Activated CD8-positive, alpha-beta memory T cell treated with anti-CD3 and anti-CD28 coated beads, Interleukin-2, amount 10 ng/mL, durations not matched to agents 7 days and 5 days (primary cell): ENCODE measurements around the gene MBLAC2. TPM values are rescaled to one million over a fixed set of nuclear protein-coding genes. Genes with fewer than 3 reads are reported as not detected.
A peak's percentile ranks its signal among the peaks of the same experiment; 100 is the strongest.

Experiments used
- ATAC-seq: fragments of 150-1000 bp; cut with Tn5 transposase; one replicate; pipeline ENCODE4 v1.10.0; 2021; ENCODE audit warnings: moderate library complexity
- CTCF ChIA-PET: fragments of 350-600 bp; sonication (Branson Sonifier 250); formaldehyde crosslinking; loops from one replicate; lab custom pipeline; 2021; ENCODE audit warnings: antibody characterized with exemption; lab: Charles Lee
- DNase-seq: peaks from one replicate; pipeline ENCODE4 v3.0.0-alpha.2; 2020
- H3K27ac Mint-ChIP-seq: one replicate; pipeline ENCODE4 v1.8.0; 2021; ENCODE audit warnings: mild to moderate bottlenecking, mixed read lengths
- H3K27me3 Mint-ChIP-seq: one replicate; pipeline ENCODE4 v1.8.0; 2021; ENCODE audit warnings: mixed read lengths
- H3K36me3 Mint-ChIP-seq: one replicate; pipeline ENCODE4 v1.8.0; 2021; ENCODE audit warnings: mild to moderate bottlenecking, mixed read lengths
- H3K4me1 Mint-ChIP-seq: one replicate; pipeline ENCODE4 v1.8.0; 2021; ENCODE audit warnings: mixed read lengths
- H3K4me3 Mint-ChIP-seq: one replicate; pipeline ENCODE4 v1.8.0; 2021; ENCODE audit warnings: mild to moderate bottlenecking, moderate library complexity, mixed read lengths
- H3K9me3 Mint-ChIP-seq: one replicate; pipeline ENCODE4 v1.8.0; 2022; ENCODE audit warnings: low read depth, mixed read lengths
- total RNA-seq, 2 experiments: library from RNA; stranded (reverse); gene quantifications; one replicate each; pipeline ENCODE4 v1.2.3, GENCODE V29; 2021

The MBLAC2 gene
- total RNA-seq, 2 experiments from 2014 or later, result 4.7 to 6.0 TPM

- peaks cover 2% of the 10 kb centered on the region for H3K36me3 Mint-ChIP-seq
- H3K9me3 Mint-ChIP-seq, result no peaks in the 10 kb centered on the region
- DNase-seq (no peak), ATAC-seq (no peak)
- H3K27ac Mint-ChIP-seq, result no peak overlapping the region
- peaks cover 17% of the 10 kb centered on the region for H3K4me1 Mint-ChIP-seq
- no peak overlapping the region for H3K4me3 Mint-ChIP-seq
- CTCF ChIA-PET, result no interaction called here
- H3K27me3 Mint-ChIP-seq, result no peaks in the 10 kb centered on the region
Measured at GRCh38 chr5:90480699-90481098, 6.1 kb upstream of the MBLAC2 start.

GRCh38 chr5:90479611-90480385 lies 5.2 kb upstream of the MBLAC2 start:
- Mint-ChIP-seq H3K4me3 (no peak overlapping the region), H3K4me1 (peaks cover 24% of the 10 kb centered on the region), H3K9me3 (no peaks in the 10 kb centered on the region), H3K36me3 (peaks cover 2% of the 10 kb centered on the region), H3K27me3 (no peaks in the 10 kb centered on the region), H3K27ac (no peak overlapping the region)
- DNase-seq (no peak), ATAC-seq (no peak)
- CTCF ChIA-PET, result no interaction called here

GRCh38 chr5:90477621-90478215 lies 3.1 kb upstream of the MBLAC2 start:
- Mint-ChIP-seq H3K9me3 (no peaks in the 10 kb centered on the region), H3K36me3 (peaks cover 2% of the 10 kb centered on the region), H3K4me1 (peaks cover 32% of the 10 kb centered on the region), H3K27ac (no peak overlapping the region), H3K4me3 (no peak overlapping the region), H3K27me3 (no peaks in the 10 kb centered on the region)
- CTCF ChIA-PET, result interaction anchor here (1.0 to 1.3 kb wide), 2 partner anchors 37 to 52 kb away, joined by 3 to 5 read pairs; partner anchors contain the start of gene LYSMD3
- ATAC-seq (no peak), DNase-seq (no peak)

- Mint-ChIP-seq H3K9me3 (no peaks in the 10 kb centered on the region), H3K36me3 (peaks cover 2% of the 10 kb centered on the region), H3K27me3 (no peaks in the 10 kb centered on the region), H3K4me3 (no peak overlapping the region), H3K27ac (peak overlapping the region; percentile 3), H3K4me1 (peaks cover 35% of the 10 kb centered on the region)
- DNase-seq (no peak), ATAC-seq (no peak)
- CTCF ChIA-PET, result interaction anchor here (0.9 to 1.1 kb wide), 3 partner anchors 20 to 38 kb away, joined by 3 to 5 read pairs (median 3); no protein-coding TSS in a partner anchor
Measured at GRCh38 chr5:90477073-90477472, 2.5 kb upstream of the MBLAC2 start.

- ATAC-seq, result no peak
- H3K4me1 Mint-ChIP-seq, result peaks cover 35% of the 10 kb centered on the region
- CTCF ChIA-PET, result interaction anchor here (0.6 to 1.5 kb wide), 5 partner anchors 20 to 37 kb away, joined by 3 read pairs; no protein-coding TSS in a partner anchor
- H3K27me3 Mint-ChIP-seq, result no peaks in the 10 kb centered on the region
- no peak for DNase-seq
- no peak overlapping the region for H3K27ac Mint-ChIP-seq
- H3K9me3 Mint-ChIP-seq, result no peaks in the 10 kb centered on the region
- H3K36me3 Mint-ChIP-seq, result peaks cover 2% of the 10 kb centered on the region
- no peak overlapping the region for H3K4me3 Mint-ChIP-seq
Measured at GRCh38 chr5:90476391-90476790, 1.8 kb upstream of the MBLAC2 start.

- Mint-ChIP-seq H3K4me3 (peak overlapping the region; percentile 90), H3K36me3 (peaks cover 4% of the 10 kb centered on the region), H3K27ac (no peak overlapping the region), H3K27me3 (no peaks in the 10 kb centered on the region), H3K4me1 (peaks cover 35% of the 10 kb centered on the region), H3K9me3 (no peaks in the 10 kb centered on the region)
- ATAC-seq (no peak), DNase-seq (no peak)
- CTCF ChIA-PET, result interaction anchor here (1.1 to 1.5 kb wide), 3 partner anchors 11 to 36 kb away, joined by 3 to 5 read pairs (median 3); no protein-coding TSS in a partner anchor
Measured at GRCh38 chr5:90475436-90475980, 937 bp upstream of the MBLAC2 start.

- Mint-ChIP-seq H3K9me3 (no peaks in the 10 kb centered on the region), H3K36me3 (peaks cover 19% of the 10 kb centered on the region), H3K27me3 (no peaks in the 10 kb centered on the region), H3K4me1 (peaks cover 32% of the 10 kb centered on the region), H3K4me3 (peak overlapping the region; percentile 90), H3K27ac (peak overlapping the region; percentile 86)
- CTCF ChIA-PET, result interaction anchor here (1.0 to 1.4 kb wide), 7 partner anchors 10 to 55 kb away, joined by 3 to 8 read pairs (median 4); partner anchors contain the start of gene LYSMD3
- DNase-seq, result no peak
- ATAC-seq, result peak; percentile 9
Measured at GRCh38 chr5:90473396-90474234, 956 bp downstream of the MBLAC2 start.

GRCh38 chr5:90472783-90473395 lies 1.7 kb downstream of the MBLAC2 start:
- peaks cover 24% of the 10 kb centered on the region for H3K36me3 Mint-ChIP-seq
- peak overlapping the region; percentile 86 for H3K27ac Mint-ChIP-seq
- DNase-seq, result no peak
- peak overlapping the region; percentile 90 for H3K4me3 Mint-ChIP-seq
- ATAC-seq, result no peak
- H3K27me3 Mint-ChIP-seq, result no peaks in the 10 kb centered on the region
- H3K4me1 Mint-ChIP-seq, result peaks cover 32% of the 10 kb centered on the region
- H3K9me3 Mint-ChIP-seq, result no peaks in the 10 kb centered on the region
- CTCF ChIA-PET, result interaction anchor here (1.2 to 1.4 kb wide), 2 partner anchors 9 to 33 kb away, joined by 4 to 7 read pairs; no protein-coding TSS in a partner anchor

- H3K4me3 Mint-ChIP-seq, result no peak overlapping the region
- H3K9me3 Mint-ChIP-seq, result no peaks in the 10 kb centered on the region
- DNase-seq (no peak), ATAC-seq (no peak)
- H3K27me3 Mint-ChIP-seq, result no peaks in the 10 kb centered on the region
- H3K4me1 Mint-ChIP-seq, result no peaks in the 10 kb centered on the region
- CTCF ChIA-PET, result no interaction called here
- no peak overlapping the region for H3K27ac Mint-ChIP-seq
- H3K36me3 Mint-ChIP-seq, result no peaks in the 10 kb centered on the region
Measured at GRCh38 chr5:90461288-90461687, 13.3 kb downstream of the MBLAC2 start.

GRCh38 chr5:90446961-90447360 lies 27.6 kb downstream of the MBLAC2 start:
- ATAC-seq, result no peak

GRCh38 chr5:90440644-90441043 lies 33.9 kb downstream of the MBLAC2 start:
- no peaks in the 10 kb centered on the region for H3K9me3 Mint-ChIP-seq
- no peak overlapping the region for H3K4me3 Mint-ChIP-seq
- no peaks in the 10 kb centered on the region for H3K36me3 Mint-ChIP-seq
- H3K27ac Mint-ChIP-seq, result no peak overlapping the region
- CTCF ChIA-PET, result interaction anchor here (1.4 to 7.1 kb wide), 6 partner anchors 25 to 343 kb away, joined by 3 to 56 read pairs (median 7); partner anchors contain the start of gene LYSMD3
- H3K27me3 Mint-ChIP-seq, result peaks cover 20% of the 10 kb centered on the region
- DNase-seq, result no peak
- peaks cover 8% of the 10 kb centered on the region for H3K4me1 Mint-ChIP-seq
- ATAC-seq, result no peak

More at GRCh38 chr5:90446961-90447360, 27.6 kb downstream of the MBLAC2 start:
- Mint-ChIP-seq H3K9me3 (no peaks in the 10 kb centered on the region), H3K27me3 (peaks cover 2% of the 10 kb centered on the region), H3K4me3 (no peak overlapping the region), H3K4me1 (no peaks in the 10 kb centered on the region), H3K27ac (no peak overlapping the region), H3K36me3 (no peaks in the 10 kb centered on the region)
- no peak for DNase-seq
- CTCF ChIA-PET, result no interaction called here

- CTCF ChIA-PET, result interaction anchor here (2.7 to 7.1 kb wide), 2 partner anchors 91 to 346 kb away, joined by 8 to 56 read pairs; partner anchors contain the start of gene LYSMD3
- Mint-ChIP-seq H3K27me3 (peaks cover 18% of the 10 kb centered on the region), H3K9me3 (no peaks in the 10 kb centered on the region), H3K36me3 (no peaks in the 10 kb centered on the region), H3K27ac (no peak overlapping the region), H3K4me3 (no peak overlapping the region), H3K4me1 (peaks cover 8% of the 10 kb centered on the region)
- no peak for ATAC-seq
- no peak for DNase-seq
Measured at GRCh38 chr5:90438100-90438499, 36.5 kb downstream of the MBLAC2 start.
